ENCODE measurements around the gene CLIP2.

DNA sequence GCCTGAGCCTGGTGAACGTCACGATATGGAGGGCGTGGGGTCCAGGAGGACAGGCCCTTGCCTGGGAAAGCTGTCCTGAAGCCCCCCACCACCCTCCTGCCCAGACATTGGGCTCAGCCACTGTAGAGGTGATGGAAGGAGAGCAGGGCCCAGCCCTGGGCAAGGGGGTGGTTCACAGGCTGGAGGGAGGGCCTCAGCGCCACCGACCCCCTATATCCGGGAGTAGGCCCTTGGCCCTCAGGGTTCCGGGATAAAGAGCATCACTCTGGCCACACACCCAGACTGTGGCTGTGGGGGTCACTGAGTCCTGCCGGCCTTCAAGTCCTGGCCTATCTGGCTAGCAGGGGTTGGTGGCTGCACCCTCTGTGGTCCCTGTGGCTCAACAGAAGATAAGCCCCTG lies 109.2 kb downstream of the CLIP2 start:
- no peak for TF ChIP-seq GLI2 (tag by site-specific recombination; IDR thresholded peaks at IDR 0.05; ENCODE audit: borderline replicate concordance, low read depth)
- TF ChIP-seq, protein P1, sequence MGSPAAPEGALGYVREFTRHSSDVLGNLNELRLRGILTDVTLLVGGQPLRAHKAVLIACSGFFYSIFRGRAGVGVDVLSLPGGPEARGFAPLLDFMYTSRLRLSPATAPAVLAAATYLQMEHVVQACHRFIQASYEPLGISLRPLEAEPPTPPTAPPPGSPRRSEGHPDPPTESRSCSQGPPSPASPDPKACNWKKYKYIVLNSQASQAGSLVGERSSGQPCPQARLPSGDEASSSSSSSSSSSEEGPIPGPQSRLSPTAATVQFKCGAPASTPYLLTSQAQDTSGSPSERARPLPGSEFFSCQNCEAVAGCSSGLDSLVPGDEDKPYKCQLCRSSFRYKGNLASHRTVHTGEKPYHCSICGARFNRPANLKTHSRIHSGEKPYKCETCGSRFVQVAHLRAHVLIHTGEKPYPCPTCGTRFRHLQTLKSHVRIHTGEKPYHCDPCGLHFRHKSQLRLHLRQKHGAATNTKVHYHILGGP (tag by site-specific recombination; IDR thresholded peaks at IDR 0.05), result no peak
- no peak for TF ChIP-seq ZBTB48 (tag by site-specific recombination; IDR thresholded peaks at IDR 0.05)
- no peak for TF ChIP-seq YY1 (tag by site-specific recombination; IDR thresholded peaks at IDR 0.05)
- TF ChIP-seq, protein P2, sequence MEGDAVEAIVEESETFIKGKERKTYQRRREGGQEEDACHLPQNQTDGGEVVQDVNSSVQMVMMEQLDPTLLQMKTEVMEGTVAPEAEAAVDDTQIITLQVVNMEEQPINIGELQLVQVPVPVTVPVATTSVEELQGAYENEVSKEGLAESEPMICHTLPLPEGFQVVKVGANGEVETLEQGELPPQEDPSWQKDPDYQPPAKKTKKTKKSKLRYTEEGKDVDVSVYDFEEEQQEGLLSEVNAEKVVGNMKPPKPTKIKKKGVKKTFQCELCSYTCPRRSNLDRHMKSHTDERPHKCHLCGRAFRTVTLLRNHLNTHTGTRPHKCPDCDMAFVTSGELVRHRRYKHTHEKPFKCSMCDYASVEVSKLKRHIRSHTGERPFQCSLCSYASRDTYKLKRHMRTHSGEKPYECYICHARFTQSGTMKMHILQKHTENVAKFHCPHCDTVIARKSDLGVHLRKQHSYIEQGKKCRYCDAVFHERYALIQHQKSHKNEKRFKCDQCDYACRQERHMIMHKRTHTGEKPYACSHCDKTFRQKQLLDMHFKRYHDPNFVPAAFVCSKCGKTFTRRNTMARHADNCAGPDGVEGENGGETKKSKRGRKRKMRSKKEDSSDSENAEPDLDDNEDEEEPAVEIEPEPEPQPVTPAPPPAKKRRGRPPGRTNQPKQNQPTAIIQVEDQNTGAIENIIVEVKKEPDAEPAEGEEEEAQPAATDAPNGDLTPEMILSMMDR (tag by site-specific recombination; IDR thresholded peaks at IDR 0.05), result no peak
- TF ChIP-seq ZNF404 (tag by site-specific recombination; IDR thresholded peaks at IDR 0.05), result no peak
- TF ChIP-seq HOXA7 (CRISPR knock-in tag; IDR thresholded peaks at IDR 0.05; ENCODE audit: borderline replicate concordance), result no peak
- TF ChIP-seq ZNF274 (IDR thresholded peaks at IDR 0.05; ENCODE audit: low read length), result no peak
- TF ChIP-seq ZNF274 (tag by site-specific recombination; IDR thresholded peaks at IDR 0.05; ENCODE audit: borderline replicate concordance), result no peak

Data from HEK293 (cell line).